Neural cell (in vitro differentiated cells): ENCODE measurements around the gene BCAT1. TPM values are rescaled to one million over a fixed set of nuclear protein-coding genes. Genes with fewer than 3 reads are reported as not detected.

Source experiments
- H2AFZ ChIP-seq: fragments of 200-600, 300-800 bp; sonication (generic), shearing (Covaris generic); 2 replicates; pipeline ENCODE4 v1.6.0; 2014; ENCODE audit warnings: low read depth, mild to moderate bottlenecking, antibody characterized with exemption, low read length, moderate library complexity
- H3F3A ChIP-seq: fragments of 200-600 bp; shearing (Covaris generic); 2 replicates; pipeline ENCODE4 v1.6.1; 2016; ENCODE audit warnings: mild to moderate bottlenecking, moderate library complexity, mixed read lengths, antibody characterized with exemption, low read length; ENCODE audit not compliant: insufficient read depth, poor library complexity, severe bottlenecking
- H3K27ac ChIP-seq: fragments of 200-600, 300-800 bp; sonication (generic), shearing (Covaris generic); 2 replicates; pipeline ENCODE4 v1.5.1; 2014; ENCODE audit warnings: mild to moderate bottlenecking, low read length, moderate library complexity
- H3K27me3 ChIP-seq: fragments of 300-800, 200-600 bp; sonication (generic), shearing (Covaris generic); 2 replicates; pipeline ENCODE4 v1.6.0; 2014; ENCODE audit warnings: mild to moderate bottlenecking, low read depth, low read length, moderate library complexity; ENCODE audit not compliant: insufficient read depth
- H3K36me3 ChIP-seq: fragments of 300-800, 200-600 bp; sonication (generic), shearing (Covaris generic); 2 replicates; pipeline ENCODE4 v1.5.1; 2014; ENCODE audit warnings: mild to moderate bottlenecking, antibody characterized with exemption, low read length, moderate library complexity; ENCODE audit not compliant: insufficient read depth
- H3K4me2 ChIP-seq: fragments of 300-800, 200-600 bp; sonication (generic), shearing (Covaris generic); 2 replicates; pipeline ENCODE4 v1.6.0; 2014; ENCODE audit warnings: mild to moderate bottlenecking, low read length
- H3K4me3 ChIP-seq: fragments of 300-800, 200-600 bp; sonication (generic), shearing (Covaris generic); 2 replicates; pipeline ENCODE4 v1.5.1; 2014; ENCODE audit warnings: mild to moderate bottlenecking, low read length, moderate library complexity
- H3K79me2 ChIP-seq: fragments of 200-600 bp; shearing (Covaris generic); replicated peaks from 2 replicates; pipeline ENCODE4 v1.6.0; 2014; ENCODE audit warnings: mild to moderate bottlenecking, low read length, moderate library complexity; ENCODE audit not compliant: insufficient read depth
- H3K9ac ChIP-seq: fragments of 300-800, 200-600 bp; sonication (generic), shearing (Covaris generic); 2 replicates; pipeline ENCODE4 v1.6.1; 2016; ENCODE audit warnings: mild to moderate bottlenecking, low read length, mixed read lengths
- H3K9me2 ChIP-seq: fragments of 200-600 bp; shearing (Covaris generic); 2 replicates; pipeline ENCODE4 v1.6.1; 2016; ENCODE audit warnings: mild to moderate bottlenecking, low read length, mixed read lengths; ENCODE audit not compliant: insufficient read depth
- H3K9me3 ChIP-seq: fragments of 200-600, 300-800 bp; sonication (generic), shearing (Covaris generic); 2 replicates; pipeline ENCODE4 v1.6.1; 2016; ENCODE audit warnings: mild to moderate bottlenecking, mixed run types, low read length, moderate library complexity, mixed read lengths
- H4K20me1 ChIP-seq: fragments of 200-600 bp; shearing (Covaris generic); 2 replicates; pipeline ENCODE4 v1.6.1; 2016; ENCODE audit warnings: mild to moderate bottlenecking, mixed run types; ENCODE audit not compliant: insufficient read depth
- EZH2 ChIP-seq: fragments of 200-600, 300-800 bp; shearing (Covaris generic), sonication (generic); IDR thresholded peaks from 2 replicates; pipeline ENCODE4 v1.6.1; 2014; ENCODE audit warnings: antibody characterized with exemption, low read length, borderline replicate concordance, mild to moderate bottlenecking; ENCODE audit not compliant: insufficient read depth, poor library complexity, severe bottlenecking
- MXI1 ChIP-seq: fragments of 450-650 bp; conservative IDR thresholded peaks from 2 replicates; pipeline ENCODE4 v1.6.1; 2014; ENCODE audit warnings: antibody characterized with exemption, mild to moderate bottlenecking; ENCODE audit not compliant: poor library complexity, severe bottlenecking
- POLR2AphosphoS5 ChIP-seq: IDR thresholded peaks from 2 replicates; pipeline ENCODE4 v1.6.1; 2012
- RAD21 ChIP-seq: fragments of 450-650 bp; conservative IDR thresholded peaks from 2 replicates; pipeline ENCODE4 v1.6.1; 2014; ENCODE audit warnings: antibody characterized with exemption, mild to moderate bottlenecking, moderate library complexity
- SMC3 ChIP-seq: fragments of 450-650 bp; conservative IDR thresholded peaks from 2 replicates; pipeline ENCODE4 v1.6.1; 2014; ENCODE audit warnings: antibody characterized with exemption, mild to moderate bottlenecking, moderate library complexity; ENCODE audit not compliant: poor library complexity
- TAF1 ChIP-seq: IDR thresholded peaks from 2 replicates; pipeline ENCODE4 v1.6.1; 2012; ENCODE audit warnings: low read depth
- polyA plus RNA-seq: library from polyadenylated mRNA; depleted of rRNA; stranded (reverse); fragments of >200 nt; gene quantifications from 2 replicates; pipeline ENCODE4 v1.2.3, GENCODE V29; 2014
- TF ChIP-seq, protein P1 (sequence below): IDR thresholded peaks from 2 replicates; pipeline ENCODE4 v1.6.1; 2012; ENCODE audit warnings: borderline replicate concordance
- TF ChIP-seq, protein P2 (sequence below): fragments of 450-650 bp; IDR thresholded peaks from 2 replicates; pipeline ENCODE4 v1.5.1; 2014; ENCODE audit warnings: antibody characterized with exemption, mild to moderate bottlenecking, moderate library complexity; ENCODE audit not compliant: poor library complexity, severe bottlenecking

BCAT1 gene
- polyA plus RNA-seq, 1 donor from 2014 or later = 31.3 TPM

GRCh38 chr12:24806386-24806785 lies 142.5 kb downstream of the BCAT1 start (continued):
- TF ChIP-seq, protein P1, sequence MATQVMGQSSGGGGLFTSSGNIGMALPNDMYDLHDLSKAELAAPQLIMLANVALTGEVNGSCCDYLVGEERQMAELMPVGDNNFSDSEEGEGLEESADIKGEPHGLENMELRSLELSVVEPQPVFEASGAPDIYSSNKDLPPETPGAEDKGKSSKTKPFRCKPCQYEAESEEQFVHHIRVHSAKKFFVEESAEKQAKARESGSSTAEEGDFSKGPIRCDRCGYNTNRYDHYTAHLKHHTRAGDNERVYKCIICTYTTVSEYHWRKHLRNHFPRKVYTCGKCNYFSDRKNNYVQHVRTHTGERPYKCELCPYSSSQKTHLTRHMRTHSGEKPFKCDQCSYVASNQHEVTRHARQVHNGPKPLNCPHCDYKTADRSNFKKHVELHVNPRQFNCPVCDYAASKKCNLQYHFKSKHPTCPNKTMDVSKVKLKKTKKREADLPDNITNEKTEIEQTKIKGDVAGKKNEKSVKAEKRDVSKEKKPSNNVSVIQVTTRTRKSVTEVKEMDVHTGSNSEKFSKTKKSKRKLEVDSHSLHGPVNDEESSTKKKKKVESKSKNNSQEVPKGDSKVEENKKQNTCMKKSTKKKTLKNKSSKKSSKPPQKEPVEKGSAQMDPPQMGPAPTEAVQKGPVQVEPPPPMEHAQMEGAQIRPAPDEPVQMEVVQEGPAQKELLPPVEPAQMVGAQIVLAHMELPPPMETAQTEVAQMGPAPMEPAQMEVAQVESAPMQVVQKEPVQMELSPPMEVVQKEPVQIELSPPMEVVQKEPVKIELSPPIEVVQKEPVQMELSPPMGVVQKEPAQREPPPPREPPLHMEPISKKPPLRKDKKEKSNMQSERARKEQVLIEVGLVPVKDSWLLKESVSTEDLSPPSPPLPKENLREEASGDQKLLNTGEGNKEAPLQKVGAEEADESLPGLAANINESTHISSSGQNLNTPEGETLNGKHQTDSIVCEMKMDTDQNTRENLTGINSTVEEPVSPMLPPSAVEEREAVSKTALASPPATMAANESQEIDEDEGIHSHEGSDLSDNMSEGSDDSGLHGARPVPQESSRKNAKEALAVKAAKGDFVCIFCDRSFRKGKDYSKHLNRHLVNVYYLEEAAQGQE = no peak

- Histone ChIP-seq H3K27ac (no peak overlapping the region), H3K9me2 (no peaks in the 10 kb centered on the region), H3K4me2 (no peak overlapping the region), H3K9me3 (no peaks in the 10 kb centered on the region), H3K4me3 (no peak overlapping the region), H4K20me1 (no peaks in the 10 kb centered on the region), H3K9ac (no peak overlapping the region), H3K36me3 (no peaks in the 10 kb centered on the region), H3K27me3 (no peaks in the 10 kb centered on the region), H3K79me2 (no peaks in the 10 kb centered on the region), H2AFZ (no peak overlapping the region), H3F3A (no peaks in the 10 kb centered on the region)
- TF ChIP-seq MXI1 (no peak), EZH2 (no peak)
- TF ChIP-seq, protein P2, sequence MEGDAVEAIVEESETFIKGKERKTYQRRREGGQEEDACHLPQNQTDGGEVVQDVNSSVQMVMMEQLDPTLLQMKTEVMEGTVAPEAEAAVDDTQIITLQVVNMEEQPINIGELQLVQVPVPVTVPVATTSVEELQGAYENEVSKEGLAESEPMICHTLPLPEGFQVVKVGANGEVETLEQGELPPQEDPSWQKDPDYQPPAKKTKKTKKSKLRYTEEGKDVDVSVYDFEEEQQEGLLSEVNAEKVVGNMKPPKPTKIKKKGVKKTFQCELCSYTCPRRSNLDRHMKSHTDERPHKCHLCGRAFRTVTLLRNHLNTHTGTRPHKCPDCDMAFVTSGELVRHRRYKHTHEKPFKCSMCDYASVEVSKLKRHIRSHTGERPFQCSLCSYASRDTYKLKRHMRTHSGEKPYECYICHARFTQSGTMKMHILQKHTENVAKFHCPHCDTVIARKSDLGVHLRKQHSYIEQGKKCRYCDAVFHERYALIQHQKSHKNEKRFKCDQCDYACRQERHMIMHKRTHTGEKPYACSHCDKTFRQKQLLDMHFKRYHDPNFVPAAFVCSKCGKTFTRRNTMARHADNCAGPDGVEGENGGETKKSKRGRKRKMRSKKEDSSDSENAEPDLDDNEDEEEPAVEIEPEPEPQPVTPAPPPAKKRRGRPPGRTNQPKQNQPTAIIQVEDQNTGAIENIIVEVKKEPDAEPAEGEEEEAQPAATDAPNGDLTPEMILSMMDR = no peak
Measured at GRCh38 chr12:24803430-24804245, 145.3 kb downstream of the BCAT1 start.

DNA sequence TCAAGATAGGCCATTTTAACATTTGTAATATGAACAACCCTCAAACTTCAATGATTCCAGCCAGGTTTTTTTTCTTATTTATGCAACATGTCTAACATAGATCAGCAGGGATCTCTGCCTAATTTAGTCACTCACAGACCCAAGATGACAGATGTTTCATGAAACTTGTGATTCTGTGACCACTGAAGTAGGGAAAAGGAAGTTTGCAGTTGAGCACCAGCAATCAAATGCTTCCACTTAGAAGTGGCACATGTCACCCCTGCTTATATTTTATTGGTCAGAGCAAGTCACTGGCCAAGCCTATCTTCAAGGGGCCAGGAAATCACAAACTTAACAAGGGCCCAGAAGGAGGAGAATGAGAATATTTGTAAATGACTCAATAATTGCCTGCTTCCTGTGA lies 150.6 kb downstream of the BCAT1 start:
- H3K4me2 ChIP-seq = no peak overlapping the region
- H2AFZ ChIP-seq = no peak overlapping the region
- H3K27ac ChIP-seq = no peak overlapping the region
- no peak overlapping the region for H3K9ac ChIP-seq
- TF ChIP-seq, protein P2 = no peak
- TF ChIP-seq SMC3 = no peak
- TF ChIP-seq POLR2AphosphoS5 = no peak
- no peak for TF ChIP-seq RAD21
- TF ChIP-seq TAF1 = no peak
- TF ChIP-seq, protein P1 = no peak
- no peak for TF ChIP-seq EZH2
- H3K4me3 ChIP-seq = no peak overlapping the region
- no peaks in the 10 kb centered on the region for H3F3A ChIP-seq
- H3K27me3 ChIP-seq = no peaks in the 10 kb centered on the region
- no peaks in the 10 kb centered on the region for H3K9me2 ChIP-seq
- H3K9me3 ChIP-seq = no peaks in the 10 kb centered on the region
- no peaks in the 10 kb centered on the region for H3K79me2 ChIP-seq
- H3K36me3 ChIP-seq = no peaks in the 10 kb centered on the region
- H4K20me1 ChIP-seq = no peaks in the 10 kb centered on the region
